ENCODE results near the gene DNAJB9.

DNA sequence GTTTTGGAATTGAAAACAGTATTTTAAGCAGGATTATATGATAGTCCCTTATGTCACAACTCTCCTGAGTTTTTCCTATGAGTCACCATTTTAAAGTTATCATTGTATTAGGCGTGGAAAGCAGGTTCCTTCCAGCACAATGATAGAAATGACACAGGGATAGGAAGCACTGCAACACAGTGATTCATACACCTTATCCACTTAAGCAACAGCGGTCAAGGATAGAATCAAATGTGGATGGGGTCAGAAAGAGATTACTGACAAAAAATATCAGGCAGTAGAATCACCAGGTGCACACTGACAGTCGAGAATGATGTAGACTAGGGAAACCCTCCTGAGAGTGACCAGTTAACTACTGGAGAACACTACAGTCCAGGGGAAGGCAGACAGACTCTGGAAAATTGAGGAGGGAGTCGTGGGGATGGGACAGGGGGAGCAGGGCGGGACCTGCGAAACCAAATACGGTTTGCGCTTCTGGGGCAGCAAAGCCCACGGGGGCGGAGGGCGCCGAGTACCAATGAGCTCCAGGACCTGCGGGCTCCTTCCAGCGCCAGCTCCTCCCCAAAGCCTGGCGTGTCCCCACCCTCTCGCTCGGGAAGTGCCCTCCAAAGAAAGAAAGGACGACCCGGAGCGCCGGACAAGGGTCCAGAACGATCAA lies 44.2 kb upstream of the DNAJB9 start:
- TF ChIP-seq, protein P1, sequence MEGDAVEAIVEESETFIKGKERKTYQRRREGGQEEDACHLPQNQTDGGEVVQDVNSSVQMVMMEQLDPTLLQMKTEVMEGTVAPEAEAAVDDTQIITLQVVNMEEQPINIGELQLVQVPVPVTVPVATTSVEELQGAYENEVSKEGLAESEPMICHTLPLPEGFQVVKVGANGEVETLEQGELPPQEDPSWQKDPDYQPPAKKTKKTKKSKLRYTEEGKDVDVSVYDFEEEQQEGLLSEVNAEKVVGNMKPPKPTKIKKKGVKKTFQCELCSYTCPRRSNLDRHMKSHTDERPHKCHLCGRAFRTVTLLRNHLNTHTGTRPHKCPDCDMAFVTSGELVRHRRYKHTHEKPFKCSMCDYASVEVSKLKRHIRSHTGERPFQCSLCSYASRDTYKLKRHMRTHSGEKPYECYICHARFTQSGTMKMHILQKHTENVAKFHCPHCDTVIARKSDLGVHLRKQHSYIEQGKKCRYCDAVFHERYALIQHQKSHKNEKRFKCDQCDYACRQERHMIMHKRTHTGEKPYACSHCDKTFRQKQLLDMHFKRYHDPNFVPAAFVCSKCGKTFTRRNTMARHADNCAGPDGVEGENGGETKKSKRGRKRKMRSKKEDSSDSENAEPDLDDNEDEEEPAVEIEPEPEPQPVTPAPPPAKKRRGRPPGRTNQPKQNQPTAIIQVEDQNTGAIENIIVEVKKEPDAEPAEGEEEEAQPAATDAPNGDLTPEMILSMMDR (IDR thresholded peaks at IDR 0.05 in 4 of 5, conservative IDR thresholded peaks at IDR 0.05 in 1 of 5), result no peak
- no peak for TF ChIP-seq POLR2A (IDR thresholded peaks at IDR 0.05)

Data from gastrocnemius medialis (tissue), 4 donors.